Karpas-422 (cell line): ENCODE results near the gene STK38L. TPM values are rescaled to one million over a fixed set of nuclear protein-coding genes. Genes with fewer than 3 reads are reported as not detected.

Experiments
- DNase-seq: peaks from one replicate; pipeline ENCODE4 v3.0.0-alpha.2; 2015
- H2AFZ ChIP-seq: fragments of 200-600 bp; sonication (generic); 2 replicates; pipeline ENCODE4 v1.6.1; 2014; ENCODE audit warnings: antibody characterized with exemption, low read length, mixed read lengths
- H3K27ac ChIP-seq: fragments of 200-600 bp; sonication (generic); 2 replicates; pipeline ENCODE4 v1.5.1; 2014; ENCODE audit warnings: mild to moderate bottlenecking, low read length, moderate library complexity
- H3K27me3 ChIP-seq: fragments of 200-600 bp; sonication (generic); 2 replicates; pipeline ENCODE4 v1.6.1; 2014; ENCODE audit warnings: low read length, mixed read lengths
- H3K36me3 ChIP-seq: fragments of 200-600 bp; sonication (generic); 2 replicates; pipeline ENCODE4 v1.6.1; 2014; ENCODE audit warnings: low read length, mixed read lengths; ENCODE audit not compliant: insufficient read depth
- H3K4me1 ChIP-seq: fragments of 200-600 bp; sonication (generic); 2 replicates; pipeline ENCODE4 v1.6.1; 2014; ENCODE audit warnings: mild to moderate bottlenecking, low read length, mixed read lengths
- H3K4me2 ChIP-seq: fragments of 200-600 bp; sonication (generic); 2 replicates; pipeline ENCODE4 v1.6.1; 2014; ENCODE audit warnings: low read length, low read depth, mild to moderate bottlenecking; ENCODE audit not compliant: poor library complexity, severe bottlenecking
- H3K4me3 ChIP-seq: fragments of 200-600 bp; sonication (generic); 2 replicates; pipeline ENCODE4 v1.5.1; 2014; ENCODE audit warnings: mild to moderate bottlenecking, antibody characterized with exemption, low read length, mixed read lengths
- H3K79me2 ChIP-seq: fragments of 200-600 bp; sonication (generic); 2 replicates; pipeline ENCODE4 v1.6.1; 2014; ENCODE audit warnings: mild to moderate bottlenecking, low read length, mixed read lengths
- H3K9ac ChIP-seq: fragments of 200-600 bp; sonication (generic); 2 replicates; pipeline ENCODE4 v1.6.0; 2014; ENCODE audit warnings: low read length
- H3K9me2 ChIP-seq: fragments of 200-600 bp; sonication (generic), shearing (Covaris generic); replicated peaks from 2 replicates; pipeline ENCODE4 v1.6.0; 2014; ENCODE audit warnings: mild to moderate bottlenecking, low read length, moderate library complexity; ENCODE audit not compliant: insufficient read depth
- H3K9me3 ChIP-seq: fragments of 300-700, 200-600 bp; sonication (generic); 2 replicates; pipeline ENCODE4 v1.6.1; 2014; ENCODE audit warnings: low read length, mixed read lengths
- H4K20me1 ChIP-seq: fragments of 200-600 bp; sonication (generic); 2 replicates; pipeline ENCODE4 v1.6.1; 2014; ENCODE audit warnings: mild to moderate bottlenecking, antibody characterized with exemption, low read length, low read depth; ENCODE audit not compliant: insufficient read depth
- total RNA-seq: library from RNA; depleted of rRNA; stranded (reverse); fragments of >200 nt; shearing (Covaris generic); gene quantifications from 2 replicates; pipeline ENCODE4 v1.2.3, GENCODE V29; 2014; ENCODE audit warnings: low replicate concordance

STK38L gene
- total RNA-seq, 1 experiment from 2014 or later, result 5.1 TPM

DNA sequence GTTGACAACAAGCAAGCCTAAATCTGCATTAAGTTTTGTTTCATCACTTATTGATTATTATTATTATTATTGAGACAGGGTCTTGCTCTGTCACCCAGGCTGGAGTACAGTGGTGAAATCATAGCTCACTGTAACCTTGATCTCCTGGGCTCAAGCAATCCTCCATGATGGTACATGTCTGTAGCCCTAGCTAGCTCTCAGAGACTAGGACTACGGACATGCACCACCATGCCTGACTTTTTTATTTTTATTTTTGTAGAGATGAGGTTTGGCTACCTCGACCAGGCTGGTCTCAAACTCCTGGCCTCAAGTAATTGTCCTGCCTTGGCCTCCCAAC is 35.7 kb upstream of the STK38L start:
- Histone ChIP-seq H3K27me3 (no peaks in the 10 kb centered on the region), H3K79me2 (no peaks in the 10 kb centered on the region), H3K9ac (no peak overlapping the region), H3K4me2 (no peak overlapping the region), H3K4me1 (no peaks in the 10 kb centered on the region), H3K27ac (no peak overlapping the region), H3K9me2 (no peaks in the 10 kb centered on the region), H3K4me3 (no peak overlapping the region), H4K20me1 (no peaks in the 10 kb centered on the region), H3K36me3 (no peaks in the 10 kb centered on the region), H2AFZ (no peak overlapping the region), H3K9me3 (no peaks in the 10 kb centered on the region)
- DNase-seq, result no peak

DNA sequence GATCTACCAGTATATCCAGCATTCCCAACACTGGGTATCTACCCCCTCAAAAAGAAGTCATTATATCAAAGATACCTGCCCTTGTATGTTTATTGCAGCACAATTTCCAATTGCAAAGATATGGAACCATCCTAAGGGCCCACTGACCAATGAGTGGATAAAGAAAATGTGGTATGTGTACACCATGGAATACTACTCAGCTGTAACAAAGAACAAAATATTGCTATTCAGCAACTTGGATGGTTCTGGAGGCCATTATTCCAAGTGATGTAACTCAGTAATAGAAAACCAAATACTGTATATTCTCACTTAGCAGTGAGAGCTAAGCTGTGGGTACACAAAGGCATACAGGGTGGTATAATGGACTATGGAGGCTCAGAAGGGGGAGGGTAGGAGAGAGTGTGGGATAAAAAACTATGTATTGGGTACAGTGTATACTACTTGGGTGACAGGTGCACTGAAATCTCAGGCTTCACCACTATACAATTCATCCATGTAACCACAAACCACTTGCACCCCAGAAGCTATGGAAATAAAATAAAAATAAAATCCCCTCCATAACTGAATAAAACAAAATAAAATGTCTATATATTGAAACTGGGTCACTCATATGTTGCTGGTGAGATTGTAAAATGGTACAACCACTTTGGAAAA is 34.7 kb upstream of the STK38L start:
- no peak overlapping the region for H2AFZ ChIP-seq
- H3K9me2 ChIP-seq, result no peaks in the 10 kb centered on the region
- H3K4me2 ChIP-seq, result no peak overlapping the region
- H3K27ac ChIP-seq, result no peak overlapping the region
- DNase-seq, result no peak
- H3K79me2 ChIP-seq, result no peaks in the 10 kb centered on the region
- no peak overlapping the region for H3K9ac ChIP-seq
- H3K27me3 ChIP-seq, result no peaks in the 10 kb centered on the region
- H3K9me3 ChIP-seq, result no peaks in the 10 kb centered on the region
- H3K4me3 ChIP-seq, result no peak overlapping the region
- no peaks in the 10 kb centered on the region for H3K36me3 ChIP-seq
- H3K4me1 ChIP-seq, result no peaks in the 10 kb centered on the region
- no peaks in the 10 kb centered on the region for H4K20me1 ChIP-seq

DNA sequence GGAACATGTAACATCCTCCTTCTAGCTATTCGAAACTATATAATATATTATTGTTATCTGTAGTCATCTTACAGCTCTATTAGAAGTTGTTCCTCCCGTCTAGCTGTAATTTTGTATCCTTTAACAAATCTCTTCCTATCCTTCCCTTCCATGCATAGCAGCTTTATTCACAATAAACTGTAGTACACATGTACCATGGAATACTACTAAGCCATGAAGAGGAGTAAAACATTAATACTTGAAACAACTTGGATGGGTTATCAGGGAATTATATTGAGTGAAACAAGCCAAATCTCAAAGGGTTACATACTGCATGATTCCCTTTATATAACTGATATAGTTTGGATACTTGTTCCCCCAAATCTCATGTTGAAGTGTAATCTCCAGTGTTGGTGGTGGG is 33.9 kb upstream of the STK38L start:
- no peaks in the 10 kb centered on the region for H3K4me1 ChIP-seq
- H3K4me2 ChIP-seq, result no peak overlapping the region
- H3K9me2 ChIP-seq, result no peaks in the 10 kb centered on the region
- no peak overlapping the region for H3K4me3 ChIP-seq
- no peaks in the 10 kb centered on the region for H3K9me3 ChIP-seq
- H3K9ac ChIP-seq, result no peak overlapping the region
- H3K27me3 ChIP-seq, result no peaks in the 10 kb centered on the region
- DNase-seq, result no peak
- no peak overlapping the region for H3K27ac ChIP-seq
- no peaks in the 10 kb centered on the region for H3K36me3 ChIP-seq
- H2AFZ ChIP-seq, result no peak overlapping the region
- no peaks in the 10 kb centered on the region for H3K79me2 ChIP-seq
- H4K20me1 ChIP-seq, result no peaks in the 10 kb centered on the region

DNA sequence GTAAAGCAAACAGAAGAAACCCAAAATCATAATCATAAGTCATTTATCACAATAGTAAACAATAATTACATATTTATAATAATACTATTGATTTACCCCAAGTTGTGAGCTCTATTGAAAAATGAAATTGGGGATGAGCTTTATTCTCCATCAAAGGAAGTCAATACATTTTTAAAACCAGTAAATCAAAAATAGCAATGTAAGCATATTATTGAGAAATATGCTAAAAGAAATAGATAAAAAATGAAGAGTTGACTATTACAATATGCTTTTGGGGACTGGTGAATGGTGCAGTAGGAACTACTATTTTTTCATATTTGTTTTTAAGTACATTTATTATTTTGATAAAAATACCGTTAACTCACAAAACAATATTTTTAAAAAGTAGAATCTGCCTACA is 31.2 kb upstream of the STK38L start:
- H3K4me1 ChIP-seq, result no peaks in the 10 kb centered on the region
- no peak overlapping the region for H2AFZ ChIP-seq
- H3K27me3 ChIP-seq, result no peaks in the 10 kb centered on the region
- no peak overlapping the region for H3K4me2 ChIP-seq
- H3K36me3 ChIP-seq, result no peaks in the 10 kb centered on the region
- H3K27ac ChIP-seq, result no peak overlapping the region
- DNase-seq, result no peak
- no peaks in the 10 kb centered on the region for H3K79me2 ChIP-seq
- H3K9me3 ChIP-seq, result no peaks in the 10 kb centered on the region
- no peak overlapping the region for H3K4me3 ChIP-seq
- no peaks in the 10 kb centered on the region for H3K9me2 ChIP-seq
- H4K20me1 ChIP-seq, result no peaks in the 10 kb centered on the region
- H3K9ac ChIP-seq, result no peak overlapping the region

DNA sequence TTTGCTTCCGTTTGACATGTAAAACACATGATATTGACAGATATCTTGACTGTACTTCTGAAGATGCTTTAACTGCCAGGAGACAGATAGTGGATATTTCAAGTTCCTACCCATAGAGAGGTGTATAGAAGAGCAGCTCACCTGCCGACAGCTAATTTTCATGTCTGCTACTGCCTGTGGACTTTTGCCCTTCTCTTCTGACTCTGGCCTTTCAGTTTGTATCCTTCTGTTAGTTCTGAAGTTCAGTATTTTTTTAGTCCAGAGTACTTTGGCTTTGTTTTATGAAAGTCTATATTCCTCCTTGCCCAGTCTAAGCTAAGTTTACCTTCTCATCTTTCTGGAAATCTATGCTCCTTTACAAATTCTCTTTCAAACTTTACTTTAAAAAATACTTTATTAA is 30.8 kb upstream of the STK38L start:
- DNase-seq, result no peak
- Histone ChIP-seq H3K4me2 (no peak overlapping the region), H3K9ac (no peak overlapping the region), H3K27me3 (no peaks in the 10 kb centered on the region), H3K9me3 (no peaks in the 10 kb centered on the region), H2AFZ (no peak overlapping the region), H3K27ac (no peak overlapping the region), H3K4me3 (no peak overlapping the region), H3K79me2 (no peaks in the 10 kb centered on the region), H3K36me3 (no peaks in the 10 kb centered on the region), H4K20me1 (no peaks in the 10 kb centered on the region), H3K9me2 (no peaks in the 10 kb centered on the region), H3K4me1 (no peaks in the 10 kb centered on the region)

DNA sequence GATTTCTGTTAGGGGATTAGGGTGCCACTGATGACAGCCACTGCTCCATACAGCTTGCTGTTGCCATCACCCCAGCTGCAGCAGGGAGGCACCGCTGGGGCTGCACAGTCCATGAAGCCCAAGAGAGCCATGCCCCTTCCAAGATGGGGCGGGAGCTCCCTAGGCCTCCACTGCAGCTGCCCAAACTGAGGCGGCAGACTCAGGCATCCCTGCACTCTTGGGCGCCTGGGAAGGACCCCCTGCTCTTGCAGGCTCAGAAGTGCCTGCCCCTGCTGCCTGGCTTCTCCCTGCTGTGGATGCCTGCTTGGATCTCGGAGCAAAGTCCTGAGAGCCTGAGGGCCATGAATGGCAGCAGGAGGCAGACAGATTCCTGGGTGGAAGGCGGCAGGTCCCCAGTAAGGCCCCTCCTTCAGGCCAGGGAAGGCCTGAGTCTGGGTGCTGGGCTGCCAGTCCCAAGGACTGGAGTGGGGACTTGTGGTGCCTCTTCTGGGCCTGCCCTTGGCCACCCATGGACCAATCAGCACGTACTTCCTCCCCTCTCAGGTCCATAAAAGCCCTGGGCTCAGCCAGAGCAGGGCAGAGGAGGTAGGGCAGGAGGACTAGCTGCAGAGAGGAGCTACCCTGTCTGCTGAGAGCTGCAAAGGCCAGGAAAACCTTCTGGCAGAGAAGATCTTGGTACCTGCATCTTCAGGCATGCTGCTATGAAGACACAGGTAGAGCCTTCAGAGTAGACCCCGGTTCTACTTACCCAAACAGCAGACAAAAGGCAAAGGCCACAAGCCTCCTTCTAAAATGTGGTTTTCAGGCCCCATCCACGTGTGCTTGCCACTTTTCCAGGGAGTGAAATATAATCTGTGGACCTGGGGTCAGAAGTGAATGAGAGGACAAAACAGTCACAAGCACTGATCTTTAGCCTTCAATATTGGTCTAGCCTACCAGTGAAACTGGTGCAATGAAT is 30.0 kb upstream of the STK38L start:
- Histone ChIP-seq H3K9me2 (no peaks in the 10 kb centered on the region), H3K9ac (no peak overlapping the region), H3K36me3 (no peaks in the 10 kb centered on the region), H3K27ac (no peak overlapping the region), H3K4me3 (no peak overlapping the region), H3K27me3 (no peaks in the 10 kb centered on the region), H3K4me2 (no peak overlapping the region), H2AFZ (no peak overlapping the region), H3K9me3 (no peaks in the 10 kb centered on the region), H3K4me1 (no peaks in the 10 kb centered on the region), H3K79me2 (no peaks in the 10 kb centered on the region), H4K20me1 (no peaks in the 10 kb centered on the region)
- peak; percentile 43 for DNase-seq

DNA sequence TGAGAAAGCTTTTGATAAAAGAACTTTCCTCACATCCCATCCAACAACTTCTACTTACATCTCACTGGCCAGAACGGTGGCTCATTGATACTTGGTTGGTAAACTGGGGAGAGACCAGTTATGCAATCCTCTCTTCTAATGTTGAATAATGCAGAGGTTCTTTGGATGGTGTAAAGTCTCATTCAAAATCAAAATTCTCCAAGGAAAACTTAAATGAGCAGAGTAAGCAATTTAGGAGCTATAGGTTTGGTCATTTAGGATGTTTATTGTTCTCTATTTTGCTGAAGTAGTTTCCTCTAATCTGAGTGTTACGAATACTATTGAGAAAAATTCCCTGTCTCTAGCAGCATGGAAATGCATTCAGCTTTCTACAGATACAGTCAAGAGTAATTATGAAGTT is 26.5 kb upstream of the STK38L start:
- Histone ChIP-seq H3K9me2 (no peaks in the 10 kb centered on the region), H4K20me1 (no peaks in the 10 kb centered on the region), H3K27me3 (no peaks in the 10 kb centered on the region), H3K4me1 (no peaks in the 10 kb centered on the region), H3K9me3 (no peaks in the 10 kb centered on the region), H3K27ac (no peak overlapping the region), H3K4me3 (no peak overlapping the region), H3K36me3 (no peaks in the 10 kb centered on the region), H3K4me2 (no peak overlapping the region), H2AFZ (no peak overlapping the region), H3K9ac (no peak overlapping the region), H3K79me2 (no peaks in the 10 kb centered on the region)
- DNase-seq, result no peak

DNA sequence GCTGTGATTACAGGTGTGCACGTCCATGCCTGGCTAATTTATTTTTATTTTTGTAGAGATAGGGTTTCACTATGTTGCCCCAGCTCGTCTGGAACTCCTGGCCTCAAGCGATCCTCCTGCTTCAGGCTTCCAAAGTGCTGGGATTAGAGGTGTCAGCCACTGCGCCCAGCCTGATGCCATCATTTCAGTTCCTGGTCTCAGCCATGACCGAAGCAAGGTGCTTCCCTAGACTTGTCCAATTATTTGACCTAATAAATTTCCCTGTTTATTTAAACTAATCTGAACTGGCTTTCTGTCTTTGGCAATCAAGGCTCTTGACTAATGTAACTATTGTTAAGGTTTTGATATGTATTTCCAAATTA is 24.4 kb upstream of the STK38L start:
- H3K4me2 ChIP-seq, result no peak overlapping the region
- H3K9ac ChIP-seq, result no peak overlapping the region
- H3K36me3 ChIP-seq, result no peaks in the 10 kb centered on the region
- H3K27ac ChIP-seq, result no peak overlapping the region
- no peaks in the 10 kb centered on the region for H3K4me1 ChIP-seq
- H3K9me2 ChIP-seq, result no peaks in the 10 kb centered on the region
- DNase-seq, result no peak
- no peak overlapping the region for H3K4me3 ChIP-seq
- H3K9me3 ChIP-seq, result no peaks in the 10 kb centered on the region
- no peaks in the 10 kb centered on the region for H3K27me3 ChIP-seq
- H2AFZ ChIP-seq, result no peak overlapping the region
- H3K79me2 ChIP-seq, result no peaks in the 10 kb centered on the region
- H4K20me1 ChIP-seq, result no peaks in the 10 kb centered on the region
